Muscle of leg (tissue), 11 donors: ENCODE data around the gene HS6ST1. TPM values are rescaled to one million over a fixed set of nuclear protein-coding genes. Genes with fewer than 3 reads are reported as not detected.
"Not testable (repeated sequence)": the region's sequence is repeated elsewhere in the genome, so short reads cannot be mapped to it uniquely, and the experiment has no call there.

ENCODE experiments used
- DNase-seq: peaks from one replicate; pipeline ENCODE4 v3.0.0; 2013
- H3K27ac ChIP-seq: one replicate; pipeline ENCODE4 v1.5.1; 2013; ENCODE audit warnings: mild to moderate bottlenecking, low read length, control low read depth
- H3K27me3 ChIP-seq: one replicate; pipeline ENCODE4 v1.6.1; 2013; ENCODE audit warnings: low read length; ENCODE audit not compliant: control insufficient read depth, insufficient read depth
- H3K36me3 ChIP-seq: one replicate; pipeline ENCODE4 v1.6.1; 2013; ENCODE audit warnings: low read length; ENCODE audit not compliant: control insufficient read depth, insufficient read depth
- H3K4me1 ChIP-seq: one replicate; pipeline ENCODE4 v1.6.1; 2013; ENCODE audit warnings: low read length; ENCODE audit not compliant: control insufficient read depth, insufficient read depth
- H3K4me3 ChIP-seq: one replicate; pipeline ENCODE4 v1.5.1; 2013; ENCODE audit warnings: low read length, control low read depth
- H3K9me3 ChIP-seq: replicated peaks from 2 replicates; pipeline ENCODE4 v1.6.1; 2013; ENCODE audit warnings: low read depth, low read length; ENCODE audit not compliant: control insufficient read depth
- WGBS: methylation state at CpG from one replicate; pipeline ENCODE4 v1.1.5; 2013; ENCODE audit warnings: missing lambda C conversion rate; ENCODE audit not compliant: insufficient coverage; 5-methylcytosine and 5-hydroxymethylcytosine counted together
- polyA plus RNA-seq, 8 donors: library from polyadenylated mRNA; unstranded; fragments of 120-200 nt; gene quantifications; one replicate each; pipeline versions ENCODE4 v1.2.1 to v1.2.3, GENCODE V29; 2013; ENCODE audit warnings: inconsistent platforms in 1 of 8, low replicate concordance in 1 of 8; ENCODE audit not compliant: insufficient read length in 8 of 8, insufficient read depth in 1 of 8
- total RNA-seq: library from RNA; stranded (reverse); fragments of 120-200 nt; gene quantifications from one replicate; pipeline ENCODE4 v1.2.4, GENCODE V29; 2013

The HS6ST1 gene
- total and polyA plus RNA-seq, 9 donors, result 21.8 to 39.8 (median 29.6) TPM

DNA sequence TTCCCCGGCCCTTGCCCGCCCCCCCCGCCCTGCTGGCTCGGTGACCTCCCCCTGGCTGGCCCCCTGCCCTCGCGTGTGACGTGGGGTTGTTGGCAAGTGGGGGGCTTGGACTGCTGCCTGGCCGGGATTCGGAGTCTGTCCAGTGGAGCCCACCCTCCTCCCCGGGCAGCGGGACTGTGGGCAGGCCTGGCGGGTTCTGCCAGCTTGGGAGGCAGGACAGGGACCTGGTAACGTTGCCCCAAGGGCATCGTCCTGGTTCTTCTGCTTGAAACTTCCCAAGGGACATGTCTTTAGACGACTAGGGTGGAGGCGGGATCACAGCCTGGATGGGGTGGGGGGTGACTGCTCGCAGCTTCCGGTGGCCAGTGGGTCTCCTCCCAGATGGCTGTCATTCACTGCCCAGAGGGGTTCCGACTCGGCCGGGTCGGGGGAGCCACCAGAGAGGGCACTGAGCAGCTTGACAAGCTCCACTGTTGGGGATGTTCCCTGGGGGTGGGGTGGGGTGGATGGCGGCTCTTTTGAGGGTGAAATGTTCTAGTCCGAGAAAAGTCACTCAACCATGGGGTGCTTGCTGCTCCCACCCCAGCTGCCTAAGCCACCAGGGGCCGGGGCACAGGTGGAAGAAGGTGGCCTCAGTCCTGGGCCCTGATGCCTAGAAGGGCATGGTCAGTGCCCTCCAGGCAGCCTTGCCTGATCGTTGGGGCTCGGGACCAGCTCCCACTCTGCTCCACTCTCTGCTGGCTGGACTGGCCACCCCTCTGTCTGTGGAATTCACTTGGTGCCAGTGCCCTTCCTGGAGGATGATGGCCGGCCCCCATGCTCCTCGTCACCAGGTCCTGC is 4.3 kb upstream of the HS6ST1 start:
- Histone ChIP-seq H3K4me1 (peaks cover 18% of the 10 kb centered on the region), H3K9me3 (no peaks in the 10 kb centered on the region), H3K27ac (no peak overlapping the region), H3K36me3 (no peaks in the 10 kb centered on the region), H3K27me3 (no peaks in the 10 kb centered on the region), H3K4me3 (peak overlapping the region; percentile 15)
- 41% methylated on average over 16 of the region's 29 CpGs for WGBS
- DNase-seq, result no peak

DNA sequence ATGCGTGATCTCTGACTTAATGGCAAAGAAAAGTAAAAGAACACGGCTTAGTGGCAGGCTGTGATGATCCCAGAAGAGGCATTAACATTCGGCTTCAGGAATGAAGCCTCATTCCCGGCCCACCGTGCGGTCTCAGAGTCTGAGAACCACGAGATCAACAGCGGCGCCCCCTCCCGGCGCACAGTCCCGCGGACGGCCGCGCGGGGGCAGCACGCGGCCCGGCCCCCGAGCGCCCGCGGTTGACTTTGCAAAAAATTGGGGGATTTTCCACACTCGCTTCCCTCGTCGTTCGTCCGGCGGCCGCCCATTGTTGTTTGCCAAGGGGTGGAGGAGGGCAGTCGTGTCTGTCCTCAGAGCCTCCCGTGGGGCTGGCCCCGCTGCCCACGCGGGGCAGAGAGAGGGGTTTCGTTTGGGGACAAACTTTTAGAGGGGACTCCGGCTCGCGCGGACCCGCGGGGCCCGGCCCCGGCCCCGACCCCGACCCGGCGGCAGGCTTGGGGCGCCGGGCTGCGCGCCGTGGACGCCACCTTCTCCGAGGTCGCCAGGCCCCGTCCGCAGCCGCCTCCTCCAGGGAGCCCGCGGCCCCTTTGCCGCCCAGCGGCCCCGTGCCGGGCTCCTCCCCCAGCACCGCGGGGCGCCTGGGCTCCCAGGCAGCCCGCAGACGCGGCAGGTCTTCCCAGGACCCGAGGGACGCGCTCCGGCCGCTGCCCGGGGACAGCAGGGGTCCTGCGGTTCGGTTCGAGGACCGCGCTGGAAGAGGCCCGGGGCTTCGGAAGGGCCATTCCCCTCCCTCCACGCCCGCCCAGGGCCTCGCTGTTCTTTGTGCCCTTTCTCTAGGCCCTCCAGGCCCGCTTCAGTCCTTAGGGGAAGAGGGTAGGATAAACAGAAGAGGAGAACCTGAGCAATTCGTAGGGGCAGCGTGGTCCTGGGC is 3.4 kb upstream of the HS6ST1 start:
- DNase-seq, result peak; percentile 95
- 1% methylated on average over 78 of the region's 91 CpGs for WGBS
- Histone ChIP-seq H3K36me3 (no peaks in the 10 kb centered on the region), H3K4me3 (peak overlapping the region; percentile 51), H3K4me1 (peaks cover 25% of the 10 kb centered on the region), H3K27ac (peak overlapping the region; percentile 35), H3K27me3 (peaks cover 4% of the 10 kb centered on the region), H3K9me3 (no peaks in the 10 kb centered on the region)

DNA sequence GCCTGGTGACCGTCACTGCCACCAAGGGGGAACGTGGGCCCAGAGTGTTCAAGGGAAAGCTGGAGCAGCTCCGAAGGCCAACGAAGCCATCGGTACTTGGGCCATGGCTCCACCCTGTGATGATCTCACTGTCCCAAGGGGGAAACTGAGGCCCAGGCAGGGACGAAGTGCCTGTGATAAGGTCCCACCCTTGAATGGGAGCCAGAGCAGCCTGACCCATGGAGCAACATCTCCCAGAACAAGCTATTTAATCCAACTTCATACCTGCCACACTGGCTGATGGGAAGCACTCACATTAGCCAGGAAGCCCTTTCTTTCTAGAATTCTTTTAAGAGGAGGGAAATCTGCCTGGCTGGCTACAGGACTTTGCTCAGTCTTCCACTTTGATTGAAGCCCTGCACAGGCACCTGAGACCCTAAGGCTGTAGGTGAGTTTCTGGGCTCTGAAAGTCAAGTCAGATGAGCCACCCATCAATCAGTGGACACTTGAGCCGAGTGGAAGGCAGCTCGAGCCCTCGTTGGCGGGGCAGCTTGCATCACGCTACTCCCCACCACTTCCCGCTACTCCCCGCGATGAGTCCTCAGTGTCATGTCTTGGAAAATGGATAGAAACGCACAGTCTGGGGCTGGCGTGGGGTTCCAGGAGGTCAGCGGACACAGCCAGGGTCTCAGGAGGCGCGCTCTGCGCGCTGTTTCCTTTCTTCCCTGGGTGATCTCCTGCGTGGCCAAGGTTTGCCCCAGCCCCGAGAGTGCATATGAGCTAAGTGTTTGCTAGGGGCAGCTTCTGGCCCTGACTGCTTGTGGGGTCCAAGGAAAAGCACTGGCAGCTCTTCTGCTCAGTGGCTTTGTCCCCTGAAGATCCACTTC is 2.5 kb upstream of the HS6ST1 start:
- WGBS, result 54% methylated on average over 14 of the region's 23 CpGs
- Histone ChIP-seq H3K27ac (peak overlapping the region; percentile 35), H3K4me1 (peaks cover 34% of the 10 kb centered on the region), H3K27me3 (peaks cover 4% of the 10 kb centered on the region), H3K4me3 (no peak overlapping the region), H3K36me3 (no peaks in the 10 kb centered on the region), H3K9me3 (no peaks in the 10 kb centered on the region)
- peak; percentile 54 for DNase-seq

DNA sequence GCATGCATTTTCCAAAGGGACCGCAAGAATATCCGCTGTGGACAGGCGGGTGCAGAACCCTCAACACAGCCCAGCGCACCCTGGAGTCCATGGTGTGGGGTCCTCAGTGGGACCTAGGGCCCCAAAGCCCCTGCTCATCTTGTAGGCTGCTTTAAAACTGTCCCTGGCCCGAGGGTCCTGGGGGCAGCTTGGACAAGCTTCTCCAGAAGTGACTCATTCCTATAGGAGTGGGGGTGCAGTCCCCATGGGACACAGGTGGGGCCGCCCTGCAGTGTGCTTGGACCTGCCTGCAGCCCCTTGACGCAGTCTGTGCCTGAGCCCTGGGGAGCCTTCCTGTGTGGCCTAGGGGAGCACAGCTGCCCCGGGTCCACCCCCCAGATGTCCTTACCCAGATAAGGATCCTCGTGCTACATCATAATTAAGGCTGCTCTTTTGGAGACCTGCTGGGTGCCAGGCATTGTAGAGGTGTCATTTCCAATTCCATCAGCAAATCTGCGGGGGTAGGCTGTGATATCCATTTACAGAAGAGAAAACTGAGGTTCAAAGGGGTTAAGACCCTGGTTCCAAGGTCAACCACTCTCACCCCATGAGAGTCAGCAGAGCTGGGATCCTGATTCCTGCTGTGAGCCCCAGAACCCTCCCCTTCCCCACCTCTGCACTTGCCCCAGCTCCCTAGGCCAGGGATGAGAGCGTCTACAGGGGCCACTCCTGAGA is 1.7 kb upstream of the HS6ST1 start:
- Histone ChIP-seq H3K4me1 (peaks cover 42% of the 10 kb centered on the region), H3K9me3 (no peaks in the 10 kb centered on the region)
- 95% methylated on average over 3 of the region's 11 CpGs for WGBS

DNA sequence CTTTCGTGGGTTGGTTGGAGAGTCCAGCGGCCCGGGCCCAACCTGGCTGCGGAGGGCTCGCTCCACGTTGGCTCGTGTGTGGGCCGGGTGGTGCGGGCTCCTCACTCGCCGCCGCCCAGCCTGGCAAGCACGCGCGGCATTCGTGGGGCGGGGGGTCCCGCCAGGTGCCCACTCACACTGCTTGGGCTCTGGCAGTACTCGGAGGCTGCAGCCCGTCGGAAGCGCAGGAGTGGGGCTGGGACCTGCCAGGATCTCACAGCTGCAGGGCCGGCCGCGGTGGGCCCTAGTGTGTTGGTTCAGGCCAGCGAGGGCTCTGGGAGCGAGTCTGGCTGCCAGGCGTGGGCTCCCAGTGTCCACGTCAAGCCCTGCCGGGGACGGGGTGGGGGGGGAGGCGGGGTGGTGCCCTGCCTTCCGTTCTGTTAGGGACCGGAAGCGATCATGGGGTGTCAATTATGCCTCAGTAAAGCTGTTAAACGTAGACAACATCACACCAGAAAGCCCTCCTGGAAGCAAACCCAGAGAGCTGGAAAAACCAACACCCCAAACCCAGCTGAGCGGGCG is 1.0 kb upstream of the HS6ST1 start:
- peaks cover 4% of the 10 kb centered on the region for H3K27me3 ChIP-seq
- H3K4me3 ChIP-seq, result no peak overlapping the region
- H3K36me3 ChIP-seq, result peaks cover 4% of the 10 kb centered on the region
- H3K27ac ChIP-seq, result no peak overlapping the region
- no peaks in the 10 kb centered on the region for H3K9me3 ChIP-seq
- peaks cover 49% of the 10 kb centered on the region for H3K4me1 ChIP-seq
- DNase-seq, result no peak
- WGBS, result 54% methylated on average over 23 of the region's 38 CpGs

More for the DNA sequence above, 1.7 kb upstream of the HS6ST1 start:
- peaks cover 4% of the 10 kb centered on the region for H3K36me3 ChIP-seq
- DNase-seq, result no peak
- H3K27me3 ChIP-seq, result peaks cover 4% of the 10 kb centered on the region
- H3K27ac ChIP-seq, result no peak overlapping the region
- no peak overlapping the region for H3K4me3 ChIP-seq

DNA sequence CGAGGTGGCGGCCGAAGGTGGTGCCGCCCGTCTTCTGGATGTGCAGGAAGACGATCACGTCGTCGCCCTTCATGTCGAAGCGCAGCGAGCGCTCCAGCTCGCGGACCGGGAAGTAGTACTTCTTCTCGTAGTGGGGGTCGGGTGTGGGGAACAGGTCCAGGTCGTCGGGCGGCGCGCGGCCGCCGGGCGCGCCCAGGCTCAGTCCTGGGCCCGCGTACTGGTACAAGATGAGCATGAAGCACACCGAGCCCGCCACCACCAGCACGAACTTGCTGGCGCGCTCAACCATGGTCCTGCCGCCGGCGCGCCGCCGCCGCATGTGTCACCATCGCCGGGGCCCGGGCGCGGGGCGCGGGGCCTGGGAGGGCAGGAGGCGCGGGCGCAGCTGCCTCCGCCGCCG is 423 bp downstream of the HS6ST1 start:
- not testable (repeated sequence) for H3K27ac ChIP-seq, H3K9me3 ChIP-seq, H3K27me3 ChIP-seq, DNase-seq
- 0% methylated on average over 3 of the region's 55 CpGs for WGBS
- Histone ChIP-seq H3K36me3 (peaks cover 11% of the 10 kb centered on the region), H3K4me3 (peak overlapping the region; percentile 34), H3K4me1 (peaks cover 62% of the 10 kb centered on the region)

DNA sequence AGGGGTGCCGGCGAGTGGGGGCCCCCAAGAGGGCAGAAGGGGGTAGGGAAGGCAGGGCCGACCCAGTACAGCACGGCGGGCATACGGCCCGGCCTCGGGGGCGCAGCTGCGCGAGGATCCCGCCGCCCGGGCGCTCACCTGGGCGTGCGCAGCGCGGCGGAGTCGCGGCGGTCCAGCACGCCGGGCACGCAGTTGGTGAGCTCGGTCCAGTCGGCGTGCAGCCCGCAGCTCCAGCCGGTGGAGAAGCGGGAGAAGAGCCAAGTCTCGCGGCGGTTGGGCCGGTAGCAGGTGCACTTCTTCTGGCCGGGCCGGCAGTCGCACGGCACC is 806 bp downstream of the HS6ST1 start:
- not testable (repeated sequence) for H3K27ac ChIP-seq, H3K27me3 ChIP-seq, H3K9me3 ChIP-seq, DNase-seq
- Histone ChIP-seq H3K4me3 (peak overlapping the region; percentile 79), H3K4me1 (peaks cover 61% of the 10 kb centered on the region), H3K36me3 (peaks cover 11% of the 10 kb centered on the region)
- WGBS, result 0% methylated on average over 14 of the region's 40 CpGs

DNA sequence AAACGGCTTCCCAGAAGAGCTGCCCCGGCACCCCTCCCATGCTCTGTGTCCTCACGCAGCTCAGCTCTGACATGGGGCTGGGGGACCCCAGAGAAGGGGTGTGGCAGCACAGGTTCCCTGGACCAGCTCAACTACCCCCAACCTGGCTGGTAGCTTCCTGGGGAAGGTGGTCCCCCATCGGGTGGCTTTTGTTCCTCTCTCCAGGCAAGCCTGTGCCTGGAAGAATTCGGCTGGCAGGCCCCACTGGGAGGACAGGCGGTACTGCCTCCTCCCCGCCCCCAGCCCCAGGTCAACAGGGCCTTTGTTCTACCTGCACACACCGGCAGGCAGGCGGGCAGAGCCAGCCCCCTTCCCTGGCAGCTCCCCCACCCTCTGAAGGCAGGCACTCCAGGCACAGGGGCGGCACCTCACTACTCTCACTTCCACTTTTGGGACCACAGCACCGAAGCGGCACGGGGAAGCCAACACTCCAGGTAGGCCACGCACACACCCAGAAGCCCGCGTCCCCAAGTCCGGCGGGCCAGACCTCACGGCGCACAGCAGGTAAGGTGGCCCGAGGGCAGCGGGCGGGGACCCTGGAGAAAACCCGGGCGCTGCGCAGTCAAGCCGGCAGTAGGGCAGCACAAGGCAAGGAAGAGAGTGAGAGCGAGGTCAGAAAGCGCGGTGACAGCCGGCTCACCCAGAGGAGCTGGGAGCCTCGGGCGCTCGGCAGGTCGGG is 1.3 kb downstream of the HS6ST1 start:
- H3K27ac ChIP-seq, result no peak overlapping the region
- peaks cover 4% of the 10 kb centered on the region for H3K27me3 ChIP-seq
- WGBS, result under 1% methylated on average over 31 of the region's 35 CpGs
- H3K4me1 ChIP-seq, result peaks cover 56% of the 10 kb centered on the region
- peak overlapping the region; percentile 79 for H3K4me3 ChIP-seq
- H3K9me3 ChIP-seq, result no peaks in the 10 kb centered on the region
- no peak for DNase-seq
- peaks cover 11% of the 10 kb centered on the region for H3K36me3 ChIP-seq

DNA sequence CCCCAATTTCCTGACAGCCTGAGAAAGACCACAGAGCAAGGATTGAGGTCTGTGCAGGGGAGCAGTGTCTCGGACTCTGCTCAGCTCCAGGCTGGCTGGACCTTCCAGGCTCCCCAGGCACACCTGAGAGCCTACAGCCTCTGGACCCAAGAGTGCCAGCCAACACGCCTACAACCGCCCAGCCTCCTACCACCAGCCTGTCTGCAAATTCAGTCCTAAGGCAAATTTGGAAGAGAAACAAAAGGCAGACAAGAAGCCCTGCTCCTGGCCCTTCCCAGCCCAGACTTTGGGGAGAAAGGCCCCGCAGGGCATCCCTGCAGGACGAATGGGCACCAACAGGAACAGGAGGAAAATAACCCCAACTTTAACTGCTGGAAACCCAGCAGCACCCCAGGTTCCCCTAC is 1.9 kb downstream of the HS6ST1 start:
- no peaks in the 10 kb centered on the region for H3K9me3 ChIP-seq
- H3K27ac ChIP-seq, result no peak overlapping the region
- DNase-seq, result no peak
- peaks cover 11% of the 10 kb centered on the region for H3K36me3 ChIP-seq
- 41% methylated on average over 3 of the region's 5 CpGs for WGBS
- peaks cover 4% of the 10 kb centered on the region for H3K27me3 ChIP-seq
- peaks cover 56% of the 10 kb centered on the region for H3K4me1 ChIP-seq
- peak overlapping the region; percentile 79 for H3K4me3 ChIP-seq
